Measurements from ENCODE around the gene GTF2IRD1. TPM values are rescaled to one million over a fixed set of nuclear protein-coding genes. Genes with fewer than 3 reads are reported as not detected.

The GTF2IRD1 gene
- total and polyA plus RNA-seq, 2 of the 13 experiments (the other 11 are each of a cell fraction or from before 2014, with no cell fraction given) = 16.5 to 26.7 TPM

- Histone ChIP-seq H3K9ac (ENCODE audit: insufficient read depth, low read depth, low read length) (no peak overlapping the region), H3K79me2 (ENCODE audit: insufficient read depth, low read length) (peaks cover 49% of the 10 kb centered on the region), H3K9me3 (ENCODE audit: low read length) (no peaks in the 10 kb centered on the region), H3K4me2 (ENCODE audit: low read depth, low read length) (no peak overlapping the region), H3K4me1 (ENCODE audit: insufficient read depth, low read length) (peaks cover 8% of the 10 kb centered on the region; the same call in 1 of the 2 replicates), H3K4me3 (replicated peaks in 1 of 3; ENCODE audit: insufficient read depth in 1 of 3, low read depth in 2 of 3, low read length in 3 of 3) (no peak overlapping the region), H3K27me3 (ENCODE audit: control insufficient read depth in 1 of 2, insufficient read depth in 2 of 2, low read length in 2 of 2) (no peaks in the 10 kb centered on the region), H2AFZ (ENCODE audit: low read length) (no peak overlapping the region), H3K27ac (ENCODE audit: extremely low read length, insufficient read depth, low read length) (no peak overlapping the region), H4K20me1 (ENCODE audit: insufficient read depth, low read length) (peaks cover 11% of the 10 kb centered on the region; the same call in 1 of the 2 replicates), H3K36me3 (replicated peaks in 1 of 2; ENCODE audit: control insufficient read depth in 1 of 2, insufficient read depth in 2 of 2, low read length in 2 of 2) (peaks cover 1 to 23% of the 10 kb centered on the region in 2 experiments; a peak in 3 of 5 replicates)
- no TSS peak for BruUV-seq (replicated peaks)
- 91% methylated on average over 10 of the region's 11 CpGs for WGBS (ENCODE audit: low lambda C conversion rate)
- POLR2A ChIA-PET = interaction anchor here (1.7 kb wide), 1 partner anchor 9 kb away, joined by 3 read pairs; the partner anchor contains the start of gene GTF2IRD1
- in situ Hi-C loops (cut with HindIII; ENCODE audit: extremely low pct_ligation_motif_present, low pct_unique_long_range_greater_than_20kb) = no loop called here
- FAIRE-seq (no peak), DNase-seq (ENCODE audit: low spot score) (no peak), ATAC-seq (no peak)
- intact Hi-C loops (cut with micrococcal nuclease; ENCODE audit: unreplicated experiment) = no loop called here
- no peak for TF ChIP-seq REXO4 (CRISPR knock-in tag; IDR thresholded peaks at IDR 0.05; ENCODE audit: borderline replicate concordance)
- no peak for TF ChIP-seq NFE2 (CRISPR knock-in tag; IDR thresholded peaks at IDR 0.05)
- TF ChIP-seq, protein P1, sequence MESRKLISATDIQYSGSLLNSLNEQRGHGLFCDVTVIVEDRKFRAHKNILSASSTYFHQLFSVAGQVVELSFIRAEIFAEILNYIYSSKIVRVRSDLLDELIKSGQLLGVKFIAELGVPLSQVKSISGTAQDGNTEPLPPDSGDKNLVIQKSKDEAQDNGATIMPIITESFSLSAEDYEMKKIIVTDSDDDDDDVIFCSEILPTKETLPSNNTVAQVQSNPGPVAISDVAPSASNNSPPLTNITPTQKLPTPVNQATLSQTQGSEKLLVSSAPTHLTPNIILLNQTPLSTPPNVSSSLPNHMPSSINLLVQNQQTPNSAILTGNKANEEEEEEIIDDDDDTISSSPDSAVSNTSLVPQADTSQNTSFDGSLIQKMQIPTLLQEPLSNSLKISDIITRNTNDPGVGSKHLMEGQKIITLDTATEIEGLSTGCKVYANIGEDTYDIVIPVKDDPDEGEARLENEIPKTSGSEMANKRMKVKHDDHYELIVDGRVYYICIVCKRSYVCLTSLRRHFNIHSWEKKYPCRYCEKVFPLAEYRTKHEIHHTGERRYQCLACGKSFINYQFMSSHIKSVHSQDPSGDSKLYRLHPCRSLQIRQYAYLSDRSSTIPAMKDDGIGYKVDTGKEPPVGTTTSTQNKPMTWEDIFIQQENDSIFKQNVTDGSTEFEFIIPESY (CRISPR knock-in tag; IDR thresholded peaks at IDR 0.05) = peak; percentile 36; the same call in 1 of the 2 replicates
- TF ChIP-seq DDIT3 (CRISPR knock-in tag; IDR thresholded peaks at IDR 0.05) = no peak
- TF ChIP-seq AGO2 (optimal IDR thresholded peaks at IDR 0.05; ENCODE audit: low read depth, low read length) = peak; percentile 28
- CTCF ChIA-PET (ENCODE audit: low intra/inter-chr PET ratio, low total read pairs) = no interaction called here
Observed at GRCh38 chr7:74462707-74463100, 9.0 kb downstream of the GTF2IRD1 start.
